ENCODE measurements around the gene STK35. TPM values are rescaled to one million over a fixed set of nuclear protein-coding genes. Genes with fewer than 3 reads are reported as not detected.

Gene STK35
- total and polyA plus RNA-seq, 2 of the 13 experiments (the other 11 are each of a cell fraction or from before 2014, with no cell fraction given), result 27.4 to 29.8 TPM

DNA sequence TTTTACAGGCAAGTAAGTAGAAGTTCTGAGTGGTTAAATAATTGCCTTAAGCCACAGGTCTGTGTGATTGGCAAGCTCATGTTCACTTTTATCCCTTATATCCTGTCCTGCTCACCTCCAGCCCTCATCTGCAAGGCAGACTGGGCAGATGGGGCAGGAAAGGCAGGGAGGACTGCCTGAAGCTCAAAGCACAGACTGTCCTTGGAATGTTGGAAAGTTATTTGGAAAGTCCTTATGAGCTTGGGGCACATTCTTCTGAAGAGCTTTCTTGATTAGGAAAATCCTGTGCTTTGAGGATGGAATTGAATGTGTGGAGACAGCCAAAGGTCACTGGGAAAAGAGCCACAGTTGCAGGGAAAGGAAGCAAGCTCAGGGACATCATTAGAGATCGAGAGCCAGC, 48.9 kb upstream of the STK35 start:
- H3K9ac ChIP-seq (ENCODE audit: insufficient read depth, low read depth, low read length), result no peak overlapping the region
- WGBS (ENCODE audit: low lambda C conversion rate), result 0% methylated on average over 1 of the region's 1 CpG
- no peaks in the 10 kb centered on the region for H3K79me2 ChIP-seq (ENCODE audit: insufficient read depth, low read length)
- H3K27ac ChIP-seq (ENCODE audit: extremely low read length, insufficient read depth, low read length), result no peak overlapping the region
- in situ Hi-C loops (cut with HindIII; ENCODE audit: extremely low pct_ligation_motif_present, low pct_unique_long_range_greater_than_20kb), result no loop called here
- H4K20me1 ChIP-seq (ENCODE audit: insufficient read depth, low read length), result no peaks in the 10 kb centered on the region
- no TSS peak for BruUV-seq (replicated peaks)
- H3K4me1 ChIP-seq (ENCODE audit: insufficient read depth, low read length), result no peaks in the 10 kb centered on the region
- peaks cover 0 to 1% of the 10 kb centered on the region in 2 experiments; a peak in 2 of 5 replicates for H3K27me3 ChIP-seq (ENCODE audit: control insufficient read depth in 1 of 2, insufficient read depth in 2 of 2, low read length in 2 of 2)
- peaks cover 6% of the 10 kb centered on the region; the same call in 1 of the 2 replicates for H3K9me3 ChIP-seq (ENCODE audit: low read length)
- no peak overlapping the region for H3K4me3 ChIP-seq (replicated peaks in 1 of 3; ENCODE audit: insufficient read depth in 1 of 3, low read depth in 2 of 3, low read length in 3 of 3)
- intact Hi-C loops (cut with micrococcal nuclease; ENCODE audit: unreplicated experiment), result no loop called here
- TF ChIP-seq TARDBP (CRISPR knock-in tag; IDR thresholded peaks at IDR 0.05) (no peak), BRD4 (CRISPR knock-in tag; IDR thresholded peaks at IDR 0.05) (no peak), ZBTB2 (CRISPR knock-in tag; IDR thresholded peaks at IDR 0.05; ENCODE audit: low read depth) (no peak), SUZ12 (IDR thresholded peaks at IDR 0.05; ENCODE audit: low read depth, low read length) (no peak), TBX2 (CRISPR knock-in tag; IDR thresholded peaks at IDR 0.05; ENCODE audit: borderline replicate concordance) (no peak)
- TF ChIP-seq, protein P1, sequence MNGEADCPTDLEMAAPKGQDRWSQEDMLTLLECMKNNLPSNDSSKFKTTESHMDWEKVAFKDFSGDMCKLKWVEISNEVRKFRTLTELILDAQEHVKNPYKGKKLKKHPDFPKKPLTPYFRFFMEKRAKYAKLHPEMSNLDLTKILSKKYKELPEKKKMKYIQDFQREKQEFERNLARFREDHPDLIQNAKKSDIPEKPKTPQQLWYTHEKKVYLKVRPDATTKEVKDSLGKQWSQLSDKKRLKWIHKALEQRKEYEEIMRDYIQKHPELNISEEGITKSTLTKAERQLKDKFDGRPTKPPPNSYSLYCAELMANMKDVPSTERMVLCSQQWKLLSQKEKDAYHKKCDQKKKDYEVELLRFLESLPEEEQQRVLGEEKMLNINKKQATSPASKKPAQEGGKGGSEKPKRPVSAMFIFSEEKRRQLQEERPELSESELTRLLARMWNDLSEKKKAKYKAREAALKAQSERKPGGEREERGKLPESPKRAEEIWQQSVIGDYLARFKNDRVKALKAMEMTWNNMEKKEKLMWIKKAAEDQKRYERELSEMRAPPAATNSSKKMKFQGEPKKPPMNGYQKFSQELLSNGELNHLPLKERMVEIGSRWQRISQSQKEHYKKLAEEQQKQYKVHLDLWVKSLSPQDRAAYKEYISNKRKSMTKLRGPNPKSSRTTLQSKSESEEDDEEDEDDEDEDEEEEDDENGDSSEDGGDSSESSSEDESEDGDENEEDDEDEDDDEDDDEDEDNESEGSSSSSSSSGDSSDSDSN (CRISPR knock-in tag; IDR thresholded peaks at IDR 0.05), result no peak
- TF ChIP-seq, protein P2, sequence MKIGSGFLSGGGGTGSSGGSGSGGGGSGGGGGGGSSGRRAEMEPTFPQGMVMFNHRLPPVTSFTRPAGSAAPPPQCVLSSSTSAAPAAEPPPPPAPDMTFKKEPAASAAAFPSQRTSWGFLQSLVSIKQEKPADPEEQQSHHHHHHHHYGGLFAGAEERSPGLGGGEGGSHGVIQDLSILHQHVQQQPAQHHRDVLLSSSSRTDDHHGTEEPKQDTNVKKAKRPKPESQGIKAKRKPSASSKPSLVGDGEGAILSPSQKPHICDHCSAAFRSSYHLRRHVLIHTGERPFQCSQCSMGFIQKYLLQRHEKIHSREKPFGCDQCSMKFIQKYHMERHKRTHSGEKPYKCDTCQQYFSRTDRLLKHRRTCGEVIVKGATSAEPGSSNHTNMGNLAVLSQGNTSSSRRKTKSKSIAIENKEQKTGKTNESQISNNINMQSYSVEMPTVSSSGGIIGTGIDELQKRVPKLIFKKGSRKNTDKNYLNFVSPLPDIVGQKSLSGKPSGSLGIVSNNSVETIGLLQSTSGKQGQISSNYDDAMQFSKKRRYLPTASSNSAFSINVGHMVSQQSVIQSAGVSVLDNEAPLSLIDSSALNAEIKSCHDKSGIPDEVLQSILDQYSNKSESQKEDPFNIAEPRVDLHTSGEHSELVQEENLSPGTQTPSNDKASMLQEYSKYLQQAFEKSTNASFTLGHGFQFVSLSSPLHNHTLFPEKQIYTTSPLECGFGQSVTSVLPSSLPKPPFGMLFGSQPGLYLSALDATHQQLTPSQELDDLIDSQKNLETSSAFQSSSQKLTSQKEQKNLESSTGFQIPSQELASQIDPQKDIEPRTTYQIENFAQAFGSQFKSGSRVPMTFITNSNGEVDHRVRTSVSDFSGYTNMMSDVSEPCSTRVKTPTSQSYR (CRISPR knock-in tag; IDR thresholded peaks at IDR 0.05; ENCODE audit: borderline replicate concordance), result no peak
- no peak for ATAC-seq
- no peak overlapping the region for H3K4me2 ChIP-seq (ENCODE audit: low read depth, low read length)
- no peaks in the 10 kb centered on the region for H3K36me3 ChIP-seq (replicated peaks in 1 of 2; ENCODE audit: control insufficient read depth in 1 of 2, insufficient read depth in 2 of 2, low read length in 2 of 2)
- CTCF ChIA-PET (ENCODE audit: low intra/inter-chr PET ratio, low total read pairs), result no interaction called here
- POLR2A ChIA-PET, result no interaction called here
- FAIRE-seq, result no peak
- DNase-seq (ENCODE audit: low spot score), result no peak
- H2AFZ ChIP-seq (ENCODE audit: low read length), result no peak overlapping the region

All from HepG2 (cell line).